Fibroblast of mammary gland (primary cell): ENCODE measurements around the gene C4orf50.

ENCODE experiments used
- DNase-seq: peaks from one replicate; pipeline ENCODE4 v3.0.0-alpha.2; 2010; ENCODE audit warnings: low read depth
- H3K4me3 ChIP-seq: 2 replicates; pipeline ENCODE4 v1.5.1; 2011; ENCODE audit warnings: low read depth, mild to moderate bottlenecking, low read length, moderate library complexity; ENCODE audit not compliant: control insufficient read depth
- CTCF ChIP-seq: conservative IDR thresholded peaks from 2 replicates; pipeline ENCODE4 v1.5.1; 2011; ENCODE audit warnings: low read depth, low read length, inconsistent platforms; ENCODE audit not compliant: control insufficient read depth, insufficient read depth

Gene C4orf50

GRCh38 chr4:5990446-5991160 lies 27.6 kb downstream of the C4orf50 start:
- TF ChIP-seq CTCF: no peak
- H3K4me3 ChIP-seq: no peak overlapping the region
- no peak for DNase-seq

GRCh38 chr4:5989236-5990225 lies 28.7 kb downstream of the C4orf50 start:
- TF ChIP-seq CTCF: no peak
- no peak for DNase-seq
- H3K4me3 ChIP-seq: no peak overlapping the region

GRCh38 chr4:5988086-5988845 lies 30.0 kb downstream of the C4orf50 start:
- DNase-seq: no peak
- H3K4me3 ChIP-seq: no peak overlapping the region
- no peak for TF ChIP-seq CTCF

GRCh38 chr4:5984843-5985242 lies 33.4 kb downstream of the C4orf50 start:
- no peak overlapping the region for H3K4me3 ChIP-seq
- TF ChIP-seq CTCF: no peak
- no peak for DNase-seq

GRCh38 chr4:5982156-5982973 lies 35.9 kb downstream of the C4orf50 start:
- TF ChIP-seq CTCF: no peak
- DNase-seq: no peak
- no peak overlapping the region for H3K4me3 ChIP-seq
